Fibroblast of the aortic adventitia (primary cell): ENCODE results near the gene AGPAT4. TPM values are rescaled to one million over a fixed set of nuclear protein-coding genes. Genes with fewer than 3 reads are reported as not detected.

Experiments used
- DNase-seq: peaks from one replicate; pipeline ENCODE4 v3.0.0-alpha.2; 2010; ENCODE audit warnings: low read depth
- H3K4me3 ChIP-seq: 2 replicates; pipeline ENCODE4 v1.5.1; 2011; ENCODE audit warnings: low read depth, mild to moderate bottlenecking, control low read depth, low read length, moderate library complexity
- total RNA-seq: library from RNA; depleted of rRNA; stranded (reverse); fragments of >200 nt; gene quantifications from 2 replicates; pipeline ENCODE4 v1.2.3, GENCODE V29; 2012; ENCODE audit warnings: low replicate concordance
- TF ChIP-seq, protein P1 (sequence below): IDR thresholded peaks from 2 replicates; pipeline ENCODE4 v1.5.1; 2011; ENCODE audit warnings: mild to moderate bottlenecking, low read length, control low read depth, inconsistent platforms; ENCODE audit not compliant: insufficient read depth

The AGPAT4 gene
- total RNA-seq, 1 donor = 11.6 TPM

DNA sequence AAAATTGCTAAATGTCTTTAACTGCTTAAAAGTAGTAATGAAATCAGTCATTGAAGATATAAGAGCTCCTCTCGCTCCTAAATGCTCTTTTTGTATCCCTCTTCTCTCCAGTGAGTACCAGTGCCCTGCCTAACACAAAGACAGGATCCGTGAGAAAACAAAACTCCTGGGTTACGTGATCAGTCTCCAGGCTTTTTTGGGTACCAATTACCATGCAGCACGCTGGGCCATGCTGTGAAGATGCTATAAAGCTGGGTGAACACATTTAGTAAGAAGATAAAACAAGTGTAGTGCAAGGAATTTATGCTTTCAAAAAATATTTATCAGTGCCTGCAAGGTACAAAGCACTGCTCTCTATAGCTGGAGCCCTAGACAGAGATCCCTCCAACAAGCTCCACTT lies 66.7 kb downstream of the AGPAT4 start:
- DNase-seq = no peak
- no peak overlapping the region for H3K4me3 ChIP-seq
- TF ChIP-seq, protein P1, sequence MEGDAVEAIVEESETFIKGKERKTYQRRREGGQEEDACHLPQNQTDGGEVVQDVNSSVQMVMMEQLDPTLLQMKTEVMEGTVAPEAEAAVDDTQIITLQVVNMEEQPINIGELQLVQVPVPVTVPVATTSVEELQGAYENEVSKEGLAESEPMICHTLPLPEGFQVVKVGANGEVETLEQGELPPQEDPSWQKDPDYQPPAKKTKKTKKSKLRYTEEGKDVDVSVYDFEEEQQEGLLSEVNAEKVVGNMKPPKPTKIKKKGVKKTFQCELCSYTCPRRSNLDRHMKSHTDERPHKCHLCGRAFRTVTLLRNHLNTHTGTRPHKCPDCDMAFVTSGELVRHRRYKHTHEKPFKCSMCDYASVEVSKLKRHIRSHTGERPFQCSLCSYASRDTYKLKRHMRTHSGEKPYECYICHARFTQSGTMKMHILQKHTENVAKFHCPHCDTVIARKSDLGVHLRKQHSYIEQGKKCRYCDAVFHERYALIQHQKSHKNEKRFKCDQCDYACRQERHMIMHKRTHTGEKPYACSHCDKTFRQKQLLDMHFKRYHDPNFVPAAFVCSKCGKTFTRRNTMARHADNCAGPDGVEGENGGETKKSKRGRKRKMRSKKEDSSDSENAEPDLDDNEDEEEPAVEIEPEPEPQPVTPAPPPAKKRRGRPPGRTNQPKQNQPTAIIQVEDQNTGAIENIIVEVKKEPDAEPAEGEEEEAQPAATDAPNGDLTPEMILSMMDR = no peak

DNA sequence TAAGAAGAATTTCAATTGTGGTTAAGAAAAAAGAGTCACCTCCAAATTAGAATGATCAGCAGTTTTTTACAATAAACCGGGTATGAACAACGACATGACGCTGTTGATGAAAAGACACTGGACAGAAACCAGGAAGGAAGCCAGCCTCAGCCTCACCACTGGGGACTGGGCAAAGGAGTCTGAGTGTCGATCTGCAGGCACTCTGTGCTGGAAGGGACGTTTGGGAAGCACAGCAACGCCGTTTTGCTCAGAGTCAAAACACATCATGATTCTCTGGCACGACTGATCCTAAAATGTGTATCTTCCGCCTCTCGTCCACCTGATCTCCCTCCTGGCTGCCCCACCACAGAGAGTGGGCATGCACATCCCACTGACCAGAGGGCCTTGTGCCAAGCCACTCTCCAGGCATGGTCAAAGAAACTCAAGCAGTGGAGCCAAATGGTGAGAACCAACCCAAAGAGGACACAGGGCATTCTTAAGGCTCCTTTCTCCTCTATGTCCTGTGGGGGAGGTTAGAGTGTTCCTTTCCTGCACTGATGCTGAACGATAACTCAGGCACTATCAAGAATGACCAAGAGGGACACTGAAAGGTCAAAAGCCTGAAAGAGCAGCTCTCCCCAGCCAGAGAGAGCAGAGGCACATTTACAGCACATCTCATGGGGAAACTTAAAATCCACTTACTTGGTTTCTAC lies 68.8 kb downstream of the AGPAT4 start:
- DNase-seq = no peak
- H3K4me3 ChIP-seq = no peak overlapping the region
- TF ChIP-seq, protein P1 = no peak

DNA sequence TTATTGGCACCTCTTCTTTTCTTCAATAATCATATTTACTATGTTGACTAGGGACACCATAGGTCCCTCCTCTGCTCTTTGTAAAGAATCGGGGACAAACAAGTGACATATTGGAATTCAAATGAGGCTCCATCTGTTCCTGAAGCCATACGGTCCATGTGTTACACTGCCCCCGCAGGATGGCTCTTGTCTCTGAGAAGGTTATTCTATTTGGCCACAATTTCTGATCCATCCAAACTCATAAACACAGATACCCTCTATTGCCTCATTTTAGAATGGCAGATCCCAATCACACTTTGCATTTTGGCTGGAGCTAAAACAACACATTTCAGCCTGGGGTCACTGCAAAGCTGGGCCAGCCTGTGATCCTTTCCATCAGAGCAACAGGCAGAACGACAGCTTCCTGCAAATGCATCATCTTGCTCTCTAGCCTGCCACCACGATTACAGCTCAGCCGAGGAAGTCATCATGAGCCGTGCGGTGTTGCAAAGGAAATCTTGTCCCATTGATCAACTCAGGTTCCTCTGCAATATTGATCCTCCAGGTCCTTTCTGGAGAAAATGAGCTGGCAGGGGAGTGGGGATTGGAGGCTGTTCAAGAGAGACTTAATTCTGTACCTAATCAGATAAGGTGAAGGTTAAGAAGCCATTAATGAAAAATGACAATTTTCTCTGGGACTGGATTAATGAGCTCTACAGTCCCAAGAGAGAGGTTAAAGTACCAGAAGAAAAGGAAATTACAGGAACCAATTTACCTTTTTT lies 73.1 kb downstream of the AGPAT4 start:
- no peak for DNase-seq

DNA sequence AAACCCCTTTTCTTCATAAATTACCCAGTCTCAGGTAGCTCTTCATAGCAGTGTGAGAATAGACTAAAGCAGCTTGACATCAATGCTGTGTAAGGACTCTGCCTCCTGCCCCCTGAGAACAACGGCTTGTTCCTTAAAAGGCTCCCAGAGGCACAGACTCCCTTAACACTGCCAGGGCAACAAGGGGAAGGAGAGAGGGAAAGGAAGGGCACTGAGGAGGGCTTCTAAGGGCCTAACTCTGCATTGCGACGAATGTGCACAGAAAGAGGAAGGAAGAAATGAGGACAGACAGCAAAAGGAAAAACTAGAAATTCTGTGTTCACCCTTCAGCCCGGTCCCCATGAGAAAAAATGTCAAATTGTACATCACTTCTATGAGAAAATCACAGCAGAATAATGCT lies 74.0 kb downstream of the AGPAT4 start:
- DNase-seq = no peak
- TF ChIP-seq, protein P1 = no peak
- no peak overlapping the region for H3K4me3 ChIP-seq

More for the DNA sequence above, 73.1 kb downstream of the AGPAT4 start:
- TF ChIP-seq, protein P1 = no peak
- no peak overlapping the region for H3K4me3 ChIP-seq

DNA sequence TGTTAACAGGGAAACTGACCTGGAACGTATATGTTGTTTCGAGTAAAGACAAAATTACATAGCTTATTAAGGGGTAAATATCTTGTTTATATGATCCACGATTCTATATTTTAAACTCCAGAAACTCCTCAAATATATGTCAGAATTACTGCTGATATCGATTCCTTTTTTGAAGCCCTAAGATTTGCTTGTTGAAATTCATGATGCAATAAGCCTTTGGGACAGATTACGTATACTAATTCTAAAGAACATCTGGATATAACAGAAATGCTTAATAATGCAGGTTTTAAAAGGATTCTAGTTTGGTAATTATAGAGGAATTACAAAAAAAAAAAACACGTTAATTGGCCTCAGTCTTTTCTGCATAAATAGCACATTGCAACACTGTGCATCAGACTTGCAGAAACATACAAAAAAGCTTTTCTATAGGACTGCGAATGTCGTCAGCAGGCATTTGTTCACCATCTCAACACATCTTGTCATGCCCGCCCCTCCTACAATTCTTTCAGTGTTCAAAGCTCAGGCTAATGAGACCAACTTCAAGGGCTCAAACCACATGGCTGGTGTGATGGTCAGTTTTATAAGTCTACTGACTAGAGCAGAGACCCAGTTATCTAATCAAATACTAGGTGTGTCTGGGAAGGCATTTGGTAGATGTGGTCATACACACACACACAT lies 74.9 kb downstream of the AGPAT4 start:
- no peak for DNase-seq
- TF ChIP-seq, protein P1 = no peak
- H3K4me3 ChIP-seq = no peak overlapping the region

DNA sequence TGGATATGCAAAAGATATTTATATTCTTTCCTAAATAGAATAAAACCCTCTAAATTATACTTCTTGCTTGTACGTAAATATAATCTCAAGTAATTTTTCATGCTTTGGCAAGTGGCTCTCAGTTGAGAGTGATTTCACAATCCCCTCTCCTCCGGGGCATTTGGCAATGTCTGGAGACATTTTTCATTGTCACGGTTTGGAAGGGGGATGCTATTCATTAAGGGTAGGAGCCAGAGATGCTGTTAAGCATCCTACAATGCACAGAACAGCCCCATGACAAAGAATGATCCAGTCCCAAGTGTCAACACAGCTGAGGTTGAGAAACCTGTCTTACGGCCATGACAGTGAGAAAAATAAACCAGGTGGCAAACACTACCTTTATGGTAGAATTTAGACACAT lies 75.7 kb downstream of the AGPAT4 start:
- TF ChIP-seq, protein P1 = no peak
- DNase-seq = peak; percentile 89
- H3K4me3 ChIP-seq = no peak overlapping the region
